NCI-H1048 (cell line): Measurements from ENCODE around the gene EWSR1.
"Not testable (repeated sequence)": the region's sequence is repeated elsewhere in the genome, so short reads cannot be mapped to it uniquely, and the experiment has no call there.

Experiments
- DNase-seq: peaks from one replicate; lab custom pipeline; 2025; lab: John Stamatoyannopoulos, UW

EWSR1 gene

DNA sequence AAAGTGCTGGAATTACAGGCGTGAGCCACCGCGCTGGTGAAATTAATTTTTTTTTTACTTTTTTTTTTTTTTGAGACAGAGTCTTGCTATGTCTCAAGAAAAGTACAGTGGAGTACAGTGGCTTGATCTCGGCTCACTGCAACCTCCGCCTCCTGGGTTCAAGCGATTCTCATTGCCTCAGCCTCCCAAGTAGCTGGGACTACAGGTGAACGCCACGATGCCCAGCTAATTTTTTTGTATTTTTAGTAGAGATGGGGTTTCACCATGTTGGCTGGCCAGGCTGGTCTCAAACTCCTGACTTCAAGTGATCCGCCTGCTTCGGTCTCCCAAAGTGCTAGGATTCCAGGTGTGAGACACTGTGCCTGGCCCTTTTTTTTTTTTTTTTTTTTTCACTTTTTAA is 20.2 kb upstream of the EWSR1 start:
- not testable (repeated sequence) for DNase-seq

DNA sequence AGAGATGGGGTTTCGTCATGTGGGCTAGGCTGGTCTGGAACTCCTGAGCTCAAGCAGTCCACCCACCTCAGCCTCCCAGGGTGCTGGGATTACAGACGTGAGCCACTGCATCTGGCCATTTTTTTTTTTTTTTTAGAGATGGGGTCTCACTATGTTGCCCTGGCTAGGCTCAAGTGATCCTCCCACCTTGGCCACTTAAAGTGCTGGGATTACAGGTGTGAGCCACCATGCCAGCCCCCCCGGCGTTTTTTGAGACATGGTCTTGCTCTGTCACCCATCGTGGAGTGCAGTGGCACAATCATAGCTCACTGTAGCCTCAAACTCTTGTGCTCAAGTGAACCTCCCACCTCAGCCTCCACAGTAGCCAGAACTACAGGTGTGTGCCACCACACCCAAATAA is 16.8 kb upstream of the EWSR1 start:
- no peak for DNase-seq

DNA sequence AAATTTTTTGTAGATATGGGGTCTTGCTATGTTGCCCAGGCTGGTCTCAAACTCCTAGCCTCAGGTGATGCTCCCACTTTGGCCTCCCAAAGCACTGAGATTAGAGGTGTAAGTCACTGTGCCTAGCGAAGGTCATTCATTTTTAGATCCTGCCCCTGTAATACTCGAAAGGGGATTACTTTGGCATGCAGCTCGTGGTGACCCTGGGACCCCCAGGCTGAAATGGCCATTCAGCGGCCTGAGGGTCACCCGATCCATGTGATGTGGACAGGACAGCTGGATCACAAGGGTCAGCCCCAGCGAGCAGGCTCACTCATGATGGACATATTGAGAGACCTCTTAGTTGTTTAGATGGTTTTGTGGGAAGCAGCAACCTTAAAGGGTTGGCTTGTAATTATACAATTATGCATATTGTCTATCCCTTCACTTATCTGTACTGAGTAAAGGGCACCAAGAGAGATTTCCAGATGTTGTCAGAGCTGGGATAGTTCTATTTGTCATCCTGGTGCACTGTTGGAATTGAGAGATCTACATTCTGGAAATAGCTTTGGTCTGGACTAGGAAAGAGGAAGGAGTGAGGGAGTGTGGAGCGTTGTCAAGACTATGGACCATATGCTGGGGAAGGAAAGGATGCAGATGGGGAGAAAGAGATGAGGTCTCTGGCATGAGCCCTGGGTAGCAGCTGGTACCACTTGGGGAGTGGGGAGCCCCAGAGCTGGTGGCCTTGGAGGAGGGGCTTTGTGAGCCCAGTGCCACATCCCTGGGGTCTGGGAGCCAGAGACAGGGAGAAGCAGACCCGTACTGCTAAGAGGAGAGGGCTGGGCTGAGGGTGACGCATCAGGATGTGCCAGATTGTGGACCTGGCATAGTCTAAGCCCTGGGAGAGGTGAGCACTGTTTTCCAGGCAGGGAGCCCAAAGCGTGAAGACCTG is 15.8 kb upstream of the EWSR1 start:
- no peak for DNase-seq

DNA sequence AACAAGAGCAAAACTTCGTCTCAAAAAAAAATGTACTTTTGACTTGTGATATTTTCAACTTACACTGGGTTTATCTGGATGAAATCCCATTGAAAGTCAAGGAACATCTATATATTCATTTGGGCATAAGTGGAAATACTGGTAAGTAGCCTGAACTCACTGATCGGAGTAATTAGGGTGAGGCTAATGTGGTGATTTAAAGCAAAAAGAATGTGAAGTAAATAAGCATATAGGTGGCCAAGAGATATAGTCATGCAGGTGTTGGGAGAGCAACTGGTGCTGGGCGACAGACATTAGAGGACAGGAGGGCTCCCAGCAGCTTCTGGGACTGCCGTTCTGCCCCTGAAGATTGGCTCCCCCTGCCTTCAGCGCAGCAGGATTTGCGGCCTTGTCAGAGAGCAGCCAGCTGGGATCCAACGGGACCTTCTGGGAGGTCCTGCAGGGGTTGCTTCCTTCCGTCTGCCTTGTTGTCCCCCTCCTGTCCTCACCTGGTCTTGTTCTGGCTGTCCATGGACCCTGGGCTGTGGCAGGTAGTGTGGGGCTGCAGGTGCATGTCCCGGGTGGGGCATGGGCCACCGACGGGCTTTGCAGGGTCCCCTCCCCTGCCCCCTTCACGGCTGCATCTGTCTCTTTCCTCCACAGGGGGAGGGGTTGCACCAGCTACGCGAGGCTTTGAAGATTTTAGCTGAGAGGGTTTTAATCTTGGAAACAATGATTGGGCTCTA is 14.3 kb upstream of the EWSR1 start:
- no peak for DNase-seq

DNA sequence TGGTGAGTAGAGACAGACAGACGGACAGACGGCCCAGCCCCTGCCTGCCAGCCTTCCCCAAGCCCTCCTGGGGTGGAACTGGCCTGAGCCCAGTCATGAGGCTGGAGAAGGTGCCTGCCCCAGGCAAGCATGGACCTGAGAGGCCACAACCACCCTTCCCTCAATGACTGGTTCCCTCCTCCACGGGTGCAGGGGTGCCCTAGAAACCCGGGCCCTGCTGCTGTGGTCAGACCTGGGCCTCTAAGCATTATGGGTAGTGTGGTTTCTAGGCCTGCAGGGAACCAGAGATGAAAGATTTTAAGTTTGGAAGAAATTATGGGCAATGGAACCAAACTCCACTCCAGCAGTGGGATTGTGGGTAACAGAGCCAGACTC is 13.8 kb upstream of the EWSR1 start:
- no peak for DNase-seq

DNA sequence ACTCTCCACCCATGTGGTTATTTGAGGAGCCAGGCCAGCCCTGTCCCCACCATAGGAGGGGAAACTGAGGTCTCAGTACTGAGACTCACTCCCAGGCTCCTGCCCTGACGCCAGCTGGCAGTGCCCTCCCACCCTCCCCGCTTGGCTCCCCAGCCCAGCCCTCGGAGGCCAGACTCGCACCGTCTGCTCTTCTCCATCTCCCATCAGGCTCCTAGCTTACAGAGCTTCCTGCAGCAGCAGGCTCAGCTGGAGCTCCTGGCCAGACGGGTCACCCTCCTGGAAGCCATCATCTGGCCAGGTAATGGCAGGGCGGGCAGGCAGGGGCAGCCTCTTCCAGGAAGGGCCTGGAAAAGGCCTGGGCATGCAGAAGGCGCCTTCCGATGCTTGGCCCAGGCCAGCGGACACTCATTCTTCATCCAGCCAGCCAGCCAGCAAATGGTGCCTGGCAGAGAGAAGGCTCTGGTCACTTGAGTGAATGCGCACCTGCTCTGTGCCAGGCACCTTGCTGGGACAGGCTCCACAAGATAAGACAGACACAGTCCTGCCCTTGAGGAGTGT is 12.9 kb upstream of the EWSR1 start:
- DNase-seq: no peak

DNA sequence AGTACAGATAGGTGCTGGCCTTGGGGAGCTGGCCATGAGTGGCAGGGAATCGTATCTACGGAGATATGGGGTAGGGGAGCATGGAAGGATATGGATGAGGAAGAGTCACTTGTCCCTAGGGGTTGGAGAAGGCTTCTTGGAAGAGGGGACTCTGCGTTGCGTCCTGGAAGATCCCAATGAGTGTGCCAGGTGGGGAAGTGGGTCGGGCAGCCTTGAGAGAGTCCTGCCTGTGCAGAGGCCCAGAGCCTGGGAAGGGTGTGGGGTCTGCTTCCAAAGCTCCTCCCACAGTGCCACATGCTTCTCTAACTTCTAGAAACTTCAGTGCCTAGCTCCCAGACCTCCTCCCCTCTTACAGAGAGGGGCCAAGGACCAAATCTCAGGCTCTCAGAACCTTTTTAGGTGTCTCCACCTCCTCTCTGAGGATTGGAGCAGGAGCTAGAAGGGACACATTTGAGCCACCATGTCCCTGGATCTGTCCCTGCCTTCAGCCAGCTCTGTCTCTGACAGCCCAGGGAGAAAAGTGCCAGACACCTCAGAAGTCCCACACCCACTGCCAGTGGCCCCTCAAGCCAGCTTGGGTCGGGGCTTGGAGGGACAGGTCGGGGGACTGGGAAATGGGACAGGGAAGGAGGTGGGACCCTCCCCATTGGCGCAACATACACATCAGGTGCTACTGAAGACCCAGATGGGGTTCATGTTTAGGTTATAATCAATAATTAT is 11.3 kb upstream of the EWSR1 start:
- DNase-seq: no peak

DNA sequence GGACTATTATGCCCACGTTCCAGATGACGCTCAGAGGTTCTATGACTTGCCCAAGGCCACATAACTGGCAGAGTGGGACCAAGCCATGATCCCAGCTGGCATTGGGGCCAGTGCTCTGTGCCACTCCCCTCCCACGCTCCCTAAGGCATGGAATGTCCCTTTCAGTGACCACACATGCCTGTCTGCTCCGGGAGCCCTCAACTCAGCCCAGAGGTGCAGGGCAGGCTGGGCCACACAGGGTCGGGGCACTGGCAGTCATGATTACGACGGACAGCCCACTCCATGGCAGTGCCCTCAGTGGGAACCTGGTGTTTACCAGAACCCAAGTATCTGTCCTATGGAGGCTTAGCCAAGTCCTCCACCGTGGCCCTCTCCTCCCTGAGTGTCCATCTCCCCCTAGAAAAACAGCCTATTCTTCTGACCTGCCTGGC is 10.3 kb upstream of the EWSR1 start:
- DNase-seq: no peak

DNA sequence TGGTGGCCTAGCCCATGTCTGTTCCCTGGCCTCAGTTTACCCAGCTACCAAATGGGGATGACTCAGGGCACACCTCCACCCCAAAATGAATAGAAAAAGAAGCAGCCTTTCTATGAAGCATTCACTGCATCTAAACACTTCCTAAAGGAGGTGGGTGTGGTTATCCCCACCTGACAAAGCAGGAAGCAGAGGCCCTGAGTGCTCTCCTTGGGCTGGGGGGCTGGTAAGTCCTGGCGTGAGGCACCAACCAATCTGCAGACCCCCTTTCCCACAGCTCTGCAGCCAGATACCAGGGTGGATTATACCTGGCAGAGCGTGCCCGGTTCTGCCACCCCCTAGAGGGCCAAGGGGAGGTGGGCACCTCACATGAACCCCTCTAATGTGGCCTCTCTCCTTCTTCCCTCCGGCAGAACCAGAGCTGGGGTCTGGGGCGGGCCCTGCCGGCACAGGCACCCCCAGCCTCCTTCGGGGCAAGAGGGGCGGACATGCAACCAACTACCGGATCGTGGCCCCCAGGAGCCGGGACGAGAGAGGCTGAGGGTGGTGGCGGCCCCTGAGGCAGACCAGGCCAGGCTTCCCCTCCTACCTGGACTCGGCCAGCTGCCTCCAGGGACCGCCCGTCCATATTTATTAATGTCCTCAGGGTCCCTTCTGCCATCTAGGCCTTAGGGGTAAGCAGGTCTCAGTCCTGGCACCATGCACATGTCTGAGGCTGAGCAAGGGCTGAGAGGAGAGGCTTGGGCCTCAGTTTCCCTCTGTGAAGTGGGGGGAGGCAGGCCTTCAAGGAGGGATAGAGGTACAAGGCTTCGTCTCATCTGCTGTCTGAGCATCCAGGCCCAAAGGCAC is 9.4 kb upstream of the EWSR1 start:
- no peak for DNase-seq

DNA sequence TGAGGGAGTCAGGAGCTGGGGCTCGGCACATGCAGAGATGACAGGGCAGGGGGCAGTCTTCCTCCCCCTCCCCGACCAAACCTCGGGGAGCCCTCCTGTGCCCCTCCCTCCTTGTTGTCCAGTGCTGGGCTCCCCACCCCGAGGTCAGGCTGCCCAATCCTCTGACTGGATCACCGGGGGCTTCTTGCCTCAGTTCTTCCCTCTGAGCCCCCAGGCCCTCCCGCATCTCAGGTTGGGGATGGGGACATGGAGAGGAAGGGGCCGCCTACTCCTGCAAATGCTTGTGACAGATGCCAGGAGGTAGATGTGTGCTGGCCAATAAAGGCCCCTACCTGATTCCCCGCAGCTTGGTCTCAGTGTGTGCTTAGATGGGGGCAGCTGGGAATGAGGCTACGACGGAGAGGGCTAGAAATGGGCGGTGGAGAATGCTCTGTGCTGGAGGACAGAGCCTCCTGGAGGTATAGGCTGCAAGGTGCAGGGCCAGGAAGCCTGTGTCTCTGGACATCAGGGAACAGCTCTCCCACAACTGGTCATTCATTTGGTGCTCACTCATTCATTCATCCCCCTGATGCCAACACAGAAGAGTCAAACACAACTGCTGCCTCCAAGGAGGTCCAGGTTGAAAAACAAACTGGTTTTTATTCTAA is 8.7 kb upstream of the EWSR1 start:
- DNase-seq: no peak

DNA sequence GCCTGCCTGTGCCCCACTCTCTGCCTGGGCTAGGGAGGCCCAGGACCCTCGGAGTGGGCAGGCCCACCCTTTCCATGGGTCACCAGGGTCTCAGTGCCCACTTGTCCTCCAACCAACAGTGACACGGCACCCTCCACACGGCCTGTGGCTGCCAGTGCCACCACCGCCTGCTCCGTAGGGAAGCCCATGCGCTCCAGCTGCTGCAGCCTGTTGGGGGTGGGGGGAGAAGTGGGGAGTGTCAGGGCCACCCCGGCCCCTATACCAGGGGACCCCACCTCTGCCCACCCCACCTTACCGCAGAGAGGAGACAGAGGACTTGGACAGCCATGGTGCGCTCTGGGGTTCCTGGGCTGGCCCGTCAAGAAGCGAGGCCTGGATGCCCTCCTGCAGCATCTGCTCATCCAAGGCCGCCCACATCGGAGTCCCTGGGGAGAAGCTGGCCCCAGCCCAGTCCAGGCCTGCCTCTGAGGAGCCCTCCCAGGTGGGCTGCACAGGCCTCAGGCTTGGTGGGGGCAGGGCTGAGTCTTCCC is 8.0 kb upstream of the EWSR1 start:
- no peak for DNase-seq

DNA sequence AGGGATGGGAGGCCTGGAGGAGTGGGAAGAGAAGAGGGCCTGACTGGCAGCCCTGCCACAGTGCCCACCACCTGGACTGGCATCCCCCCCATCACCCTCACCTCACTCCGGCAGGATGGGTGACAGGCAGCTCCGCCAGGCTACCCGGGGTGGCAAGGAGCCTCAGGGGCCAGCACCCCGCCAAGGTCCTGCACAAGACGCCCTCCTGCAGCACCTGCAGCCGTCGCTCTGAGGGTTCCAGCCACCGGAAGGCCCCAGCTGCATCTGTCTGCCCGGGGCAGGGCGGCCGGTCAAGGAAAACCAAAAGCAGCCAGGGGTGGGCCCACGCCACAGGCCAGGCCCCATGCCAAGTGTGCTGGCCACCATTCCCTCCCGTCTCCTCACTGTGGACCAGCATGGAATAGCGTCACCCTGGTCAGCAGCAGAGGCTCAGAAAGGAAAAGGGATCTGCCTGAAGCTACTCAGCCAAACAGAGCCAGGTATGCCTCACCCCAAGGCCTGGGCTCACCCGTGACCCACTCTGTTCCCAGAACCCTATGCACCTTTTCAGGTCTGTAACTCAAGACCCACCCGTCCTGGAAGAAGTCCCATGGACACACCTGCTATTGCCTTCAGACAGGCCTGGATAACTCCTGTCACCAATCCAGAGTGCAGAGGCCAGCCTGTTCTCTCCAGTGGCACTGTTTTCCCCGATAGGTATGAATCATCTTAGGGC is 7.3 kb upstream of the EWSR1 start:
- DNase-seq: no peak

DNA sequence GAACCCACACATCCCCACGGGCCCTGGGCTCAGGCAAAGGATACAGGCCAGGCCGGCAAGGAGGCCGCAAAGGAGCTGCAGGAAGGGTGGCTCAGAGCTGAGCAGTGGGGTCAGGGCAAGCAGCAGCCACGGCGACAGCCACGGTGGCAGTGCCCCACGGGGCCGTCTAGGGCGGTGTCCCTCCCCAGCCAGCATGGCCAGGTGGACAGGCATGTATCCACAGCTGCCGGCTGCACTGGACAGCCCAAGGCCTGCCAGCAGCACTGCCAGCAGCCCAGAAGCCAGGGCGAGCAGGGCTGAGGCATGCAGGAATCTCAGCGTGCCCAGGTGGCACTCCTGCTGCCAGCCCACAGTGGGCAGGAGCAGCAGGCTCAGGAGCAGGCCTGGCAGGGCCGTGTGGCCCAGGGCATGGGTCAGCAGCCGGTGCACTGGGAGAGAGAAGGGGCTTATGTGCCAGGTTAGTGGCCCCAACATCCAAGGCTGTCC is 4.2 kb upstream of the EWSR1 start:
- no peak for DNase-seq

DNA sequence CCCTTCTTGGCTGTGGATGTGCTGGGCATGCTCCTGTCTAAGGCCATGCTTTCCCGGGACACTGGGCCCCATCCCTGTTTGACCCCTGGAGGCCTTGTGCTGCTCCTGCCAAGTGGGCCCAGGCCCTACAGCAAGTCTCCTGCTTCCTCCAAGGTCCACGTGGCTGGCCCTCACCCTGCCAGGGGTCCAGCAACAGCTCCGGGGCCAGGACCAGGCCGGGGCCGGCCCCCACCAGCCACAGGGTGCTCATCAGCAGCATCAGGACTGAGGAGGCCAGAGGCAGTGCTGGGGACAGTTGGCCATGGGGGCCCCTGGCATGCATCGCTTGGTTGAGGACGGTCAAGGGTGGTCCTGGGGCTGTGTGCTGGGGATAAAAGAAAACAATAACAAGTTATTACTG is 2.8 kb upstream of the EWSR1 start:
- no peak for DNase-seq

DNA sequence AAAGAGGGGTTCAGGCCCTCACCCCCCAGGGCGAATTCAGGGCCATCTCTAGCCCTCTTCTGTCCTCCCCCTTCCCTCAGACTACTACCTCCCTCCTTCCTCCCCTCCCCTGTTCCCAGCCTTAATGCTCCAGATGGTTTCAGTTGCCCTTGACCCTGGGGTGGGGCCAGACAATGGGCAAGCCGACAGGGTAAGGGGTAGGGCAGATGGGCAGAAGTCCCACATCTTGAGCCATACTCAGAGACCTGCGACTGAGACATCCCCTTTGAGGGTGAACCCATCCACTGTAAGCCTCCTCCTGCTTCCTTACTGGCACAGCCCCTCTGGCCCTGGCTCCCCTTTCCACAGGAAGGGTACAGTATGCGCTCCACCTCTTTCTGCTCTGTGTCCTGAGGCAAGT is 2.1 kb upstream of the EWSR1 start:
- DNase-seq: no peak

DNA sequence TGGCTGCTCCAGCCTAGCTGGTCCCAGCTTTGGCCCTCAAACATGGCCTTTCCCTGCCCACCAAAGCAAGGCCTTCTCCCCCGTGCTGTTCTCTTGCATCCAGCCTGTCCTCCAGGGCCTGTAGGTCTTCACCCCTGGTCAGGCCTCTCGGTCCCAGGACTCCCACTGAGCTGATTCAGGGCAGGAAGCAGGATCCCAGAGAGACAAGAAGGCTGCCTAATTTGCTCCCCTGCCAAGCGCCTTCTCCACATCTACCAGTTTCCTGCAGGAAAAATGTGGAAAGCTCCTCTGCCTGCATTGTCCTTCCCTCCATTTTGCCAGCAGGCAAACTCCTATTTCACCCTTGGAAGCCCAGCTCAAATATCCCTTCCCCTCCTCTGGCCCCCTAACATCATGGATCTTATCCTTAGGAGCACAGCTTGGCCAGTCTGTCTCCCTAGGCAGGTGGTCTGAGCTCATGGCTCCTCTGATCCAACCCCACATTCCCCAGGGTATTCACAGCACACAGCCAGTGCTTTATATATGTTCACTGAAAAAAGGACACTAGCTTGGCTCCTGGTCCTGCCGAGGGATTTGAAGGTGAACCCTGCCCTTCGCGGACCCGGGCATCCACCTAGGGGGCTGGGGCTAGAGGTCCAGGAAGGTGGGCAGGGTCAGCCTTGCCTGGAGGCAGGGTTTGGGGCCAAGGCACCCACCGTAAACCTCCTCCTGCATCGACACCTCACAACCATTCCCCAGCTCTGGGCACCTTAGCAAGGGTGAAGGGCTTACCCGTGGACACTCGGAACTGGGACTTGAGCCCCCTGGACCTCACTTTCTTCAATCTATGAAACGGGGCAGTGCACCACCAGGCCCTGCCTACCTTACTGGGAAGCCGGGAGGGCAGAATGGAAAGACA is 1.3 kb upstream of the EWSR1 start:
- DNase-seq: no peak

DNA sequence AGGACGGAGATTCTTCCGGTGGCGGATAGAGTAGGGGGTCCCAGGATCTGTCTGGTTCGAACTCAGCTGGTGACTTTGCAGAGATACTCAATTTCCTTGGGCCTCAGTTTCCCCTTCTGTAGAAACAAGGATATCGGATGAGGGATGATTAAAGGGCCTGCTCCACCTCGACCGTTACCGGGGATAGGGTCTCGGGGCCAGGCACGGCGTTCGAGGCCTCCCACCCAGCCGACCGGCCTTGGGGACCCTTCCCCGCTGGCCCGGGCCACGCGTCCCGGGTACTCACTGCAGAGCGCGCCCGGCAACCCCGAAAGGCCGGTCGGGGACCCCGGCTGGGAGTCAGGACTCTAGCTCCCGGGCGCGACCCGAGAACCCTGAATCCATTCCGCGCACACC is 608 bp upstream of the EWSR1 start:
- DNase-seq: no peak

DNA sequence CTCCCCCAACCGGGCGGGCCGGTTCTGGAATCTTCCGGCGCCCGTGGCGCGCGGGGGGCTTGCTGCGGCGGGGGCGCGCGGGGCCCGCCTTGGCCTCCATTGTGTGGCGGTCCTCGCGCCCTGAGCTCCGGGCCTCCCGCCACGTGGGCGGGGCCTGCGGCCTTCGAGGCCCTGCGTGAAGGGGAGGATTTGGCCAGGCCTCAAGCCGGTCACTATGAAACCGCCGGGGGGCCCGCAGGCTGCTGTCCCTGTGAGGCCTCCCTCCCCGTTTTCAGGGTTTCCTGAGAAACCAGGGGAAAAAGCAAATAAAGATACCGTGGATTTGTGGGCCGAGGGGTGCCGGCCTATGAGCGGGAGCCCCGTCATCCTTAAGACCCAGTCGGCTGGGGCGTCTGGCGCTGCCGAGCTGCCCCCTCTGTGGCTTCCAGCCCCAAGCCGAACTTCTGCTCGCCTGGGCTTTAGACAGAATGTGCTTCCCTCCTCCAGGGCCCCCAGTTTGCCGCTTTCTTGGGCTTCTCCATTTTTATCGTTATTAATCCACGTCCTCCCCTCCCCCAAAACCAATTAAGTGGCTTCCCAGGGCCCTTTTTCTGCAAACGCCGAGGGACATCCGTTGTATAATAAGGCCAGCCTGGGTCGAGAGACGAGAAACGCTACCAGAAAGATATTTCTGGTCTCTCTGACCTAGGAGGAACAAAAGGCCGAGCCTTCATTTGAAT is 602 bp downstream of the EWSR1 start:
- no peak for DNase-seq
